ENCODE results near the gene THAP6. TPM values are rescaled to one million over a fixed set of nuclear protein-coding genes. Genes with fewer than 3 reads are reported as not detected.
"Not testable (repeated sequence)": the region's sequence is repeated elsewhere in the genome, so short reads cannot be mapped to it uniquely, and the experiment has no call there.

The THAP6 gene
- total RNA-seq, 6 experiments from 2014 or later: 6.8 to 11.5 (median 10.0) TPM

DNA sequence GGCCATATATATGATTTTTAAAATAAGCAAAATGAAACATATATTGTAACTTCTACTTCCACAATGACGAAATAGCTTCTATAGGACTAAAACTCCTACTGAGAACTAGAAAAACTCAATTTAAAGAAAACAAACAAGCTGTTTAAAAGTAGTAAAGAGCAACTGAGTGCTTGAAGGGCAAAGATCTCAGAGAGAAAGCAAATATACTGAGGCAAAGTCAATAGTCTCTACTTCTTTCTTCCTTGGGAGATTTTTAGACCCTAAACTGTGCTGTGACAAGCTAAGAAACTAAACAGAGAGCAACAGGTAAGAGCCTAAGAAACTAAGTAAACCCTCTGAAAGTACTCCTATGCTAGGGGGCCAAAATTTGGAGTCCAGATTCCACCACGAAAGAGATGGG, 8.6 kb upstream of the THAP6 start:
- no peaks in the 10 kb centered on the region for H3K27me3 ChIP-seq
- no peaks in the 10 kb centered on the region for H3K9me3 ChIP-seq
- peaks cover 0 to 15% (median 0%) of the 10 kb centered on the region in 4 donors for H3K4me1 ChIP-seq
- H3K4me3 ChIP-seq: no peak overlapping the region
- peaks cover 0 to 19% (median 1%) of the 10 kb centered on the region in 4 donors for H3K36me3 ChIP-seq
- WGBS (ENCODE audit: insufficient coverage, low coverage, low lambda C conversion rate, missing lambda C conversion rate): 76% methylated on average over 2 of the region's 2 CpGs
- no peak overlapping the region for H3K27ac ChIP-seq
- intact Hi-C loops (cut with DNase I): no loop called here
- ATAC-seq (peak in 1 of 4 donors; percentile 38), DNase-seq (no peak)
- no peak for TF ChIP-seq POLR2A (IDR thresholded peaks at IDR 0.05)
- TF ChIP-seq, protein P1, sequence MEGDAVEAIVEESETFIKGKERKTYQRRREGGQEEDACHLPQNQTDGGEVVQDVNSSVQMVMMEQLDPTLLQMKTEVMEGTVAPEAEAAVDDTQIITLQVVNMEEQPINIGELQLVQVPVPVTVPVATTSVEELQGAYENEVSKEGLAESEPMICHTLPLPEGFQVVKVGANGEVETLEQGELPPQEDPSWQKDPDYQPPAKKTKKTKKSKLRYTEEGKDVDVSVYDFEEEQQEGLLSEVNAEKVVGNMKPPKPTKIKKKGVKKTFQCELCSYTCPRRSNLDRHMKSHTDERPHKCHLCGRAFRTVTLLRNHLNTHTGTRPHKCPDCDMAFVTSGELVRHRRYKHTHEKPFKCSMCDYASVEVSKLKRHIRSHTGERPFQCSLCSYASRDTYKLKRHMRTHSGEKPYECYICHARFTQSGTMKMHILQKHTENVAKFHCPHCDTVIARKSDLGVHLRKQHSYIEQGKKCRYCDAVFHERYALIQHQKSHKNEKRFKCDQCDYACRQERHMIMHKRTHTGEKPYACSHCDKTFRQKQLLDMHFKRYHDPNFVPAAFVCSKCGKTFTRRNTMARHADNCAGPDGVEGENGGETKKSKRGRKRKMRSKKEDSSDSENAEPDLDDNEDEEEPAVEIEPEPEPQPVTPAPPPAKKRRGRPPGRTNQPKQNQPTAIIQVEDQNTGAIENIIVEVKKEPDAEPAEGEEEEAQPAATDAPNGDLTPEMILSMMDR (IDR thresholded peaks at IDR 0.05): no peak

DNA sequence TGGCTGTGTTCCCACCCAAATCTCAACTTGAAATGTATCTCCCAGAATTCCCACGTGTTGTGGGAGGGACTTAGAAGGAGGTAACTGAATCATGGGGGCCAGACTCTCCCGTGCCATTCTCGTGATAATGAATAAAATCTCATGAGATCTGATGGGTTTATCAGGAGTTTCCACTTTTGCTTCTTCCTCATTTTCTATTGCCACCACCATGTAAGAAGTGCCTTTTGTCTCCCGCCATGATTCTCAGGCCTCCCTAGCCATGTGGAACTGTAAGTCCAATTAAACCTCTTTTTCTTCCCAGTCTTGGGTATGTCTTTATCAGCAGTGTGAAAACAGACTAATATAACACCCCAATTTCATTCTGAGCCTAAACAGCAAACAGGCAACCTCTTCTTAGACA, 4.7 kb upstream of the THAP6 start:
- H3K36me3 ChIP-seq: peaks cover 0 to 15% (median 0%) of the 10 kb centered on the region in 4 donors
- intact Hi-C loops (cut with DNase I): not testable (repeated sequence)

DNA sequence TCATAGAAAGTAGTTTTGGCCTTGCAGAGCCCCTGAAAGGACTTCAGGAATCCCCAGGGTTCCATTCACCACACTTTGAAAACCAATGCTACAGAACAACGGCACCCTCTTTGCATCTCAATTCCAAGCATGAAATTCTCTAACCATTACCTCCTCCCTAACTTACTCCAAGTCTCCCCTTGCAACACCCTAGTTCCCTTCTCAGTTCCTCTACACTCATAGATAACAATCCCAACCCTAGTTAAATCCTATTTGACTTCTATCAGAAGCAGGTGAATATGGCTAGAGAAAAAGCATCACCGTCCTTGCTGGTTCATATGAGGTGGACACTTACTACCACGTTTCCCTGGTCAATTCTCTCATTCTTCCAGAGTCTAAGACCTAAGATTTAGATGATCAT, 2.4 kb upstream of the THAP6 start:
- no peak for ATAC-seq
- intact Hi-C loops (cut with DNase I): no loop called here
- H3K27ac ChIP-seq: peak overlapping the region in 1 of 3 donors; percentile 31
- H3K9me3 ChIP-seq: no peaks in the 10 kb centered on the region
- DNase-seq: no peak
- H3K27me3 ChIP-seq: no peaks in the 10 kb centered on the region
- peaks cover 0 to 14% (median 0%) of the 10 kb centered on the region in 4 donors for H3K36me3 ChIP-seq
- peaks cover 0 to 29% (median 10%) of the 10 kb centered on the region in 4 donors for H3K4me1 ChIP-seq
- WGBS (ENCODE audit: insufficient coverage, low coverage, low lambda C conversion rate, missing lambda C conversion rate): 37% methylated on average over 3 of the region's 3 CpGs
- no peak overlapping the region for H3K4me3 ChIP-seq
- TF ChIP-seq, protein P1 (IDR thresholded peaks at IDR 0.05): no peak
- TF ChIP-seq POLR2A (IDR thresholded peaks at IDR 0.05): no peak

More for the DNA sequence above, 4.7 kb upstream of the THAP6 start:
- not testable (repeated sequence) for H3K27me3 ChIP-seq, DNase-seq, H3K9me3 ChIP-seq, H3K27ac ChIP-seq, ATAC-seq, H3K4me3 ChIP-seq
- peaks cover 0 to 36% (median 7%) of the 10 kb centered on the region in 4 donors for H3K4me1 ChIP-seq
- 76% methylated on average over 4 of the region's 4 CpGs for WGBS (ENCODE audit: insufficient coverage, low coverage, low lambda C conversion rate, missing lambda C conversion rate)

DNA sequence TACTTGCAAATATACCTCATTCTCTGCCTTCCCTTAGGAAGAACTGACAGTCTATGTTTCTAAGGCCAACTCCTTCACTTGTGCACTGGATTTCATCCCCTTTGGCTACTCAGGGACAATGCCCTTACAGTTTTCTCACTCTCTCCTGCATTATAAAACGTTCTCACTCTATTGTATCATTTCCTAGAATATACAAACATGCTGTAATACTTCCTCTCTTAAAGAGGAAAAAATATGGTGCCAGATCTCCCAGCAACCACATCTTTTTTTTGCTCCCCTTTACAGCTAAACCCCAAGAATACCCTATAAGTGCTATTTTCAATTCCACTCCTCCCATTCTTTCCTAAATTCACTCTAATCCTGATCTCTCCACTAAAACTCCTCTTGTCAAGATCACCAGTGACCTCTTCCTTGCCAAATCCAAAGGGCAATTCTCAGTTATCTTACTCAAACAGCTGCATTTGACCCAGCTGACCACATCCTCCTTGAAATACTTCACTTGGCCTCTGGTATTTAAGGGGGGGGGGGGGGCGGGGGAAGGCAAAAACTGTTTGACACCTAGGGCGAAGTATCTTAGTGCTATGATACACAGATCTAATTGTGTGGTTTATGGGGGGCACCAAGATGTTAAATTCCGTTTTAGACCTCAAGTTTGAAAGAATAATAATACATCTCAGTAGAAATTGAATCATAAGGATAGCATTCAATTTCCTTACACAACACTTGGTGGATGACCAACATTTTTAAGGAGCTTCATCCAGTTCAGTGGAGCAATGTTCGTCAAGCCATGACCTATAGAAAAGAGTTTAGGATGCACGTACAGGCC, 1.7 kb upstream of the THAP6 start:
- Histone ChIP-seq H3K27me3 (no peaks in the 10 kb centered on the region), H3K27ac (peak overlapping the region; percentile 85 to 88 (median 87)), H3K36me3 (peaks cover 0 to 21% (median 3%) of the 10 kb centered on the region in 4 donors), H3K4me3 (peak overlapping the region; percentile 47 to 87 (median 81)), H3K4me1 (peaks cover 0 to 29% (median 10%) of the 10 kb centered on the region in 4 donors), H3K9me3 (no peaks in the 10 kb centered on the region)
- TF ChIP-seq, protein P1 (IDR thresholded peaks at IDR 0.05): no peak
- no peak for TF ChIP-seq POLR2A (IDR thresholded peaks at IDR 0.05)
- DNase-seq (no peak), ATAC-seq (no peak)
- 35% methylated on average over 6 of the region's 6 CpGs for WGBS (ENCODE audit: insufficient coverage, low coverage, low lambda C conversion rate, missing lambda C conversion rate)
- intact Hi-C loops (cut with DNase I): no loop called here

DNA sequence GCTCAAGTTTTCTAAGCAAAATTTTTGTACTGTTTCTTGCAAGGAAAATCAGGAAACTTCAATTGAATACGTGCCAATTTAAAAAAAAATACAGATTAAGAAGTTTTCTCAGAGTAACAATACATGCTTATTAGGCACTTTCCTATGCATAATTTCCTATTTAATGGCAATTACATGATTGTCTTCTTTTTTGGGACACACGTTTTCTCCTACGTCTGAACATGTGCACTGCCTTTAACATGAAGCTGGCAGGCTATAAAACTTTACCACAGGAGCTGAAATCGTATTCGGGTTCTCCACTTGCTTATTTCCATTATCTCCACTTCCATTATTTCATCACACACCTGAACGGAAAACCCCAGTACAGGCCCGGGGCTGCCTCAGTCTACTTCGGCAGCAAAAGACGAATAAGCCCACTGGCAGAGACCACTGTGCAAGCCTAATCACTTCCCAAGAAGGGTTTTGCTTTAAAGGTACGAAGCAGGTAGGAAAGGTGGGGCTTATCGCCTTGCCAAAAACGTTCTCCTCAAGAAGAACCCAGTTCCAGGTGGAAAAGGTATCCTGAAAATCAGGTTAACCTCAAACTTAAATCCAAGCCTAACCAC, 645 bp upstream of the THAP6 start:
- Histone ChIP-seq H3K27me3 (no peaks in the 10 kb centered on the region), H3K4me1 (peaks cover 0 to 29% (median 10%) of the 10 kb centered on the region in 4 donors), H3K9me3 (no peaks in the 10 kb centered on the region), H3K27ac (peak overlapping the region; percentile 85 to 88 (median 87)), H3K36me3 (peaks cover 0 to 19% (median 8%) of the 10 kb centered on the region in 4 donors), H3K4me3 (peak overlapping the region; percentile 47 to 87 (median 81))
- DNase-seq: no peak
- TF ChIP-seq, protein P1 (IDR thresholded peaks at IDR 0.05): no peak
- no peak for TF ChIP-seq POLR2A (IDR thresholded peaks at IDR 0.05)
- ATAC-seq: peak in 3 of 4 donors; percentile 1 to 4 (median 3)
- intact Hi-C loops (cut with DNase I): no loop called here
- under 1% methylated on average over 12 of the region's 12 CpGs for WGBS (ENCODE audit: insufficient coverage, low coverage, low lambda C conversion rate, missing lambda C conversion rate)

Measured in right lobe of liver (tissue), 6 donors.